8988T (cell line): ENCODE data around the gene TMEM165.

ENCODE experiments used
- DNase-seq: peaks from one replicate; pipeline ENCODE4 v3.0.0; 2011

TMEM165 gene

DNA sequence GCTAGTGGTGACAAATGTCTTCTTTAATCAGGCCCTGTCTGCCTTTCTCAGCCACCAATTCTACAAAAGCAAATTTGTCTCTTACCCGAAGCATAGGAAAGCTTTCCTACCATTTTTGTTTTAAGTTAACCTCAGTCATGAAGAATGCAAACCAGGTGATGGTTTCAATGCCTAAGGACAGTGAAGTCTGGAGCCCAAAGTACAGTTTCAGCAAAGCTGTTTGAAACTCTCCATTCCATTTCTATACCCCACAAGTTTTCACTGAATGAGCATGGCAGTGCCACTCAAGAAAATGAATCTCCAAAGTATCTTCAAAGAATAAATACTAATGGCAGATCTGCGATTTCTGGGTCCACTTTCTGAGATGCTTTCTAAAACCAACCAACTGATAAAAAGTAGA is 25.8 kb upstream of the TMEM165 start:
- DNase-seq = no peak

DNA sequence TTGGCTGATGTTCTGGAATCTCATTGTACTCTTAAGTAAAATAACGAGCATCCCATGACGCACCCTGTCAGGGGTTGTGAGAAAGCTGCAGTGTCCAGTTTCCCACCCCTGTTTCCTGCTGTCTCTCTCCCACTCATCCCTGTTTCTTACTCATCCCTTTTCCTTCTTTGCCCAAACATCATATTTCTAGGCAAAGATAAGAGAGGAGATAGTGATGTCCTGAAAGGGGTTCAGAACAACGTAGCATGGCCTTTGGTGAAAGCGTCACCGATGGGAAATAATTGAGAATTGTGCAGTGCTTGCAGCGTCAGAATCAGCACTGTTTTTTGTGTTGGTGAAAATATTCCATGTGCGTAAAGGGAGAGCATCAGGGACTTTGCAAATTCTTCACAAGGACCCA is 23.5 kb upstream of the TMEM165 start:
- no peak for DNase-seq

DNA sequence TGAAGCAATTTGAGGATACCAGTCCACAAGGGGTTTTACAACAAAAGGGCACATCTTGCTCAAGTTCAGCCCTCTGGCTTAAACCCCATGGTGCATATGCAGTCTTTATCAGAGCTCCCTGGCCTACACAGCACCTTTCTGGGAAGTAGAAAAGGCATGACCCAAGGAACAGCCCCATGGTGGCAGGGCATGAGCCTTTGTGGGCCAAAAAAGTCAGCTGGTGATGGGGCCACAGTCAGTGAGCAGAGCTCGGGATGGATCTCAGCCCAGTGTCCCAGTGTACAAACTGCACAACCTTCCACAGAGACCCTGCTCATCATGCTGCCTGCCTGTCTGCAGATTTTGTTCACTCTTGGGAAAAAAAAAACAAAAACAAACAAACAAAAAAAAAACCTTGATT is 22.3 kb upstream of the TMEM165 start:
- no peak for DNase-seq

DNA sequence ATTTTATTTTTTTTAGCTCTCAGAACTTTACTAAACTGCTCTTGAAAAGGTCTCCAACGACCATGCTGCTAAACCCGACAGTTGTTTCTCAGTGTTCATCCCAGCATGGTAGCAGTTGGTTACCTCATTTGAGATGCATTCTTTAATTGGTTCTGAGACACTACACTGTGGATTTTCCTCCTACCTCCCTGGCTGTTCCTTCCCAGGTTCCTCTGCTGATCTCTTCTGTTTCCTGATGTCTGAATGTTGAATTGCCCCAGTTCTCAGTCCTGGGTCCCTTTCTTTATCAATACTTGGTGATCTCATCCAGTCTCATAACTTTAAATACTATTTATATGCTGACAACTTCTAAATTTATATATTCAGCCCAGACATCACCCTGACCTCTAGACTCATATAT is 19.1 kb upstream of the TMEM165 start:
- DNase-seq = no peak

DNA sequence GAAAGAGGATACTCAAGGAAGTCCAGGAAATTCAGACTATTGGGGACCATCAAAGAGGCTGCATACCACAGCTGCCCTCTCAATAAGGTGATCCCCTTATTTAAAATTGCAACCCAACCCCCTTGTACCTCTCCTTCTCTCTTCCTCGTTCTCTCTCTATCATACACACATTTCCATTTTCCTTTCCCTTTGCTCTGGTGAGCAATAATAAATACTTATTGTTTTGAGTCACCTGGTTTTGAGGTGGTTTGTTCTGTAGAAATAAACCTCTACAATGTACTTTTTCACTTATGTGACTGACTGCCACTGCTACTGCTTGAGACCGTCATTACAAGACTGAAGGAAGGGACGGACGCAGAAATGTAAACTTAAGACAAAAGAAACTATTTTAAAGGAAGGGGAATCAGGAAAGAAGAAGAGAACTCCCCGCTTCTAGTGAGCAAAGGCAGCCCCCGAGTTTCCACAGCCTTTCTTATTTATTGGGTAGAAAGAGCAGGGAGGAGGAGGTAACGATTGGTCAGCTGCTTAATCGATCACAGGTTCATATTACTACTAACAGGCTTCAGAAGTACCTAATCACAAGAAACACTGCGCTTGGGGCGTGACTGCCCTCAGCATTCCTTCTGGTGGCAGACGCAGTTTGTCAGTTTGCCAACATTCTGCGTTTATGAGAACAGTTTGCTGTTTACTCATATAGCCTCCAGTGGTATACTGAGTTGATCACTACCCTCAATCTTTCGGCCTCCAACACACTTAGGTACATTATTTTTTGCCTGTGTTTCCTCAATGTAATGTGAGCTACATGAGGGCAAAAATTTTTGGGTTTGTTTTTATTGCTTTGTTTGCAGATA is 16.9 kb upstream of the TMEM165 start:
- DNase-seq = no peak

DNA sequence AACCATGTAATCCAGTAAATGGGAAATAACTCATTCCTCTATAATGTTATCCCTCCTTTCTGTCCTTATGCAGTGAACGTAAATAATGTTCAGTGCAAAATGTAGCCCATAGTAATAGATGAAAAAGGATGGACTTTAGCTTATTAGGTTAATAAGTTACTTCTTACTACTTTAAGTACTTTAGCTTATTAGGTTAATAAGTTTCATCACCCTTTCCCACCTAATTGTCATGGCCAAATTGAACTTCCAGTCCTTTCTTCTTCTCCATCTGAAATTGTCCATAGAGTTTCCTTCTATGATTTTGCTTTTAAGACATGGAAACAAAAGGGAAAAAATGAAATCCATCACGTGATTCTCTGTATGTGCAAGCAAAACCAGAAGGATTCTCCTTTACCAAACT is 15.2 kb upstream of the TMEM165 start:
- DNase-seq = no peak

DNA sequence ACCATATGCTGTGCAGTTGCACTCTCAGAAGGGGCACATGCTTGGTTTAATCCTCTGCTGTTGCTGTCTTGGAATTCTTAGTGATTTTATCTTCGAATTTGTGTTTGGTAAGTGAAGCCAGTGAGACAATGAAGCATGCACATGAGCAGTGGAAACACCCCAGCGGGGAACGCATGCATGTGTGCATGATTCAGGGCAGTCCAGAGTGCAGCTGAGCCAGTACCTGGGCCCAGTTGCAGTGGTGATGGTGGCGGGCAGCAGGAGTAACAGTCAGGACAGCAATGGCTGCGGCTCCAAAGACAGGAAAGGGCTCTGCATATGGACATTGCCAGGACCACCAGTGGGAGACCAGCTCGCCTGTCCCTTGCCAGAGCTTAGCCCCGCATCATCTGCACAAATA is 14.3 kb upstream of the TMEM165 start:
- no peak for DNase-seq

DNA sequence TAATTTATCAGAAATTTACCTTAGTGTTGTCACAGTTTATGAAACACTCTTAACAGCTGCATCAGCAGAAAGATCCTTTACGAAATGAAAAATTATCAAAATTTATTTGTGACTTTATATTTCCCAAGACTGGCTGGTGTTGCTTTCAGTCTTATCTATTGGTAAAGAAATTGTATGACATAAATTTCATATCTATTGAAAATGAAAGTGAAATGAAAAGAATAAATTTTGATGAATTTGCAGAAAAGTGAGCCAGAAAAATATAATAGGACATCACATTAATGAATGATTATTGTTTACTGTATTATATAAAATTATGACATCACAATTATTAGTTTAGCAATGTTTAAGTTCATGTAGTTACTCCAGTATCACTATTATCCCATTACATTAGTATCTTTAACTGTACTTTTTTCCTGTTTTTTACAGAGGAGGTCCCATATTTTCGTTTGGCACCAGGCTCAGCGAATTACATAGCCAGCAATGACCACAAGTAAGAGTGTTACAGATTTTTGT is 13.2 kb upstream of the TMEM165 start:
- no peak for DNase-seq

DNA sequence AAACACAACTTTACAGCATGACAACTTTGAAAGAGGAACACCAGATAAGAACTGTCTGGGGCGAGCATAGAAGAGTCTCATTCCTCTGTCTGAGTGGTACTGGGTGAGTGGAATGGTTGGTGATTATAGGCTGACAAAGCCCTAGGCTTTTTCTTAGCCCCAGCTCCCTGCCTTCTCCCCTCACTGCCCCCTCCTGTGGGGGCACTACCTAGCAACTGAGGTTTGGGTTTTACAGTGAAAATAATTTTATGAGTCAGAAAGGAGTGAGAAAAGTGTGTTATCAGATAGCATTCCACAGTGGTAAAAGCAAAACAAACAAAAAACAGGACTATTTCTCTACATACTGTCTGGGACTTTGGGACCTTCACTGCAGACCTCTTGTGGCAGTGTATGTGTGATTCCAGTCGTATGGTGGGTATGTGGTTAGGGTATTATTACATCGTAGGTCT is 10.5 kb upstream of the TMEM165 start:
- no peak for DNase-seq

DNA sequence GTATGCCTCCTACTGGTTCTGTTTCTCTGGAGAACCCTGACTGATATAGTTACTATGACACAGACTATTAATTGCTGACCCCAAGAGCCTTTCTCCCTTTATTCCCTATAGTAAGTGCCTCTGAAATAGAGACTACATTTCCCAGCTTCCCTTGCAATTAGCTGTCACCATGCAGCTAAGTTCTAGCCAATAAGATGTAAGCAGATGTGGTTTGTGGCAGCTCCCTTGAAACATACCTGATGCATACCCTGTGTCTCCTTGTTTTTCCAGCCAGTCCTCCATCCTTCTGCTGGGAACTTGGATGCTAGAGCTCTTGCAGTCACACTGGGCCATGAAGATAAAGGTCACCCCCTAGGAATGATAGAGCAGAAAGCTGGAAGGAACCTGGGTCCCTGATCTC is 9.7 kb upstream of the TMEM165 start:
- DNase-seq = no peak

DNA sequence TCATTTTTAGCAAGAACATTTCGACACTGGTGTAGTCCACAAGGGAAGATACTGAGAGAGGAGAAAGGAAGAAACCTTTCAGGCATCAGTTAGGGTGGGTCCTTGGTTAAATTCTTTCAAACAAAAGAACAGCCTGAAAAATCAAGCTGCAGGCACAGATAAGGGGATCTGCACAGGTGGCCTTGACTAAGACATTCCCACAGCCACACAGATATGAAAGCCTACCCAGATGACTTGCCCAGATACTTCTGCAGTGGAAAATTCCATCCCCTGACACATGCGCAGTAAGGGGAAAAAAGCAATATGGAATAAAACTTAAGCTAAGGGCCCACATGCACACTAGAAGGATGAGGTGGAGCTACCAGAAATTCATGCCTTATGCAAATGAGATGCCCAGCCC is 8.9 kb upstream of the TMEM165 start:
- DNase-seq = no peak

DNA sequence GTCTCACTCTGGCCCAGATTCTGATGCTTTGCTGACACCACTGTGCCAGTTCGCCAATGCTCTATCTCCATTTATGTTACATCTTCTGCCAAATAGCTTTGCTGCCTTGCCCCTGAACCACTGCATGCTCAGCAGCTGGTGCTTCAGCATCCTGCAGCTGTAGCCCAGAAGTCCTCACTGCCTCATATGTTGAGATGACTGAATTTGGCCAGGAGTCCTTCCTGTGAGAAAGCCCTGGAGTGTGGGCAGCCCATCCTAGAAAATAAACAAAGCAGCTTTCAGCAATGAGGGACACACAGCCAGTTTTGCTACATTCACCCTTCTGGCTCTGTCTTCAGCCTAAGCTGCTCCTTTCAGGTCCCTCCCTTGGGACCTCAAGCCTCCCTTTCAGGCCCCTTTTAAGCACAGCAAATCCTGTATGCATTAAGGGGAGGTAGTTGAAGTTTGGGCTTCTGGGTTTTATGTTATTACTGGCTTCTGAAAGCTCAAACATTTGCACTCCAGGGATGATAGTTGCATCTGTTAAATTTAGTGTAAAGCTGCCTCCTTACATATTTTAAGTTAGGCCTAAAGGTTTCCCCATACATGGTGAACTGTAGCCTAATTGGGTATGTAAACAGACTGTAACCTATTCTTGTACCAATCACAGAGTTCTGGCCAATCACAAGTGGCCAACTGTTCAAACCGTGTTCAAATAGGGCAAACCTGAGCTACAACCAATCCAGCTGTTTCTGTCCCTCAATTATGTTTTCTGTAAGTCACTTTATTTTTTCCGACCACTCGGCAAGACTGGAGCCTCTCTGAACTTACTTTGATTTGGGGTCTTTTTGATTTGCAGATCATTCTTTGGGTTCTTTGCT is 2.1 kb upstream of the TMEM165 start:
- no peak for DNase-seq

DNA sequence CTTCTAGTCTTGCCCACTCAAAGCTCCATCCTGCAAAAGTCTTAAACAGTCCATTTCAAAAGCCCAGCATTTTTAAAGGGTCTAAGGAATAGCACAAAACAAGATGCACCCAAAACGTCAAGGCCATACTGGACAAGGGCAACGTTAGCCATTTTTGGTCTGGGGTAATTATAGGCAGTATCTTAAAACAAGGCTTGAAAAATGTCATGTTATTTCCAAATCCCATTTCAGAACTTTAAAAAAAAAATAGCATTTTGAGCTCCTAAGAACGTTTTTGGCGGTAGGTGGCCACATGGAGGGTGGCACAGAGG is 584 bp upstream of the TMEM165 start:
- no peak for DNase-seq

DNA sequence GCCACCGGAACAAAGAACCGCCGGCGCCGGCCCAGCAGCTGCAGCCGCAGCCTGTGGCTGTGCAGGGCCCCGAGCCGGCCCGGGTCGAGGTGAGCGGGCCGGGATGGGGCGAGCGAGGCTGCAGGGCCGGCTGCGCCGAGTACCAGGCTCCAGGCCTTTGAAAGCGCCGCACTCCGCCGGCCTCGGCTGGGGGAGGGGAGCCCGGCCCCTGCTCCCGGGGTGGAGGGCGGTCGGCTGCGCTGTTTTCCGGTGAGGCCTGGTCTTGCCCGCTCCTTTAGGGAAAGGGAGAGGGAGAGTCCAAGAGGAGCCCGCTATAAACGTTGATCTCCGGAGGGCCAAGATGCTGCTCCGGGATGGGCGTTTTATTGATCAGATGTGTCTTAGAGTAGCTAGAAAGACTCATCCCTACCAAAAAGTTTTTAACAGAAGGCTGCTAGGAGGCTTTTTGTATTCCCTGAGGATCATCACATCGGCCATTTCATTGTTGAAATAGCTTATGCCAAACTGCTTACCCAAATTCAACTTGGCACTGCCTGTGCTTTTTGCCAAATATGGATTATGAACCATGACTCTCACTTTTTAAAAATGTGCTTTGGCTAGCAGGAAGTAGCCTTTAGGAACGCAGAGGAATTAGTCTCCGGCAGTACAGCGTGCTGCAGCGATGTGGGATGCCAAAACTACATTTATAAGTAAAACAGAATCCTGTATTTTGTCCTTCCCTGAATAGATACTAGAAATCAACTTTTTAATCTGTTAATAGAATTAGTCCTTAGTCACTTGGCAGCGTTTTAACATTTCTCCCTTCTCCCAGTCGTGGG is 760 bp downstream of the TMEM165 start:
- DNase-seq = no peak

DNA sequence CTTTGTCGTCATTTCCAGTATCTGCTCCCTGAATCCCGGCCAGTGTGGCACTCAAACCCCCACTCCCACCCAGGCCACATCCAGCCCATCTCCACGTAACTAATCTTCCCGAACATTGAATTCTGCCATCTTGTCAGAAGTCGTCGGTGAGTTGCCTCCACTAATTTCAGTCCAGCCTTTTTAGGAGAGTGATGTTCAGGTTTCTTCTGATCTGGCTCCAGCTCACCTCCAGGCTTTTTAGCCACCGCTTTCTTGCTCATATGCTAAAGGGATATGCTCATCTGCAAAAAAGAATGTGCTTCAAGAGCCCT is 1.3 kb downstream of the TMEM165 start:
- DNase-seq = no peak

DNA sequence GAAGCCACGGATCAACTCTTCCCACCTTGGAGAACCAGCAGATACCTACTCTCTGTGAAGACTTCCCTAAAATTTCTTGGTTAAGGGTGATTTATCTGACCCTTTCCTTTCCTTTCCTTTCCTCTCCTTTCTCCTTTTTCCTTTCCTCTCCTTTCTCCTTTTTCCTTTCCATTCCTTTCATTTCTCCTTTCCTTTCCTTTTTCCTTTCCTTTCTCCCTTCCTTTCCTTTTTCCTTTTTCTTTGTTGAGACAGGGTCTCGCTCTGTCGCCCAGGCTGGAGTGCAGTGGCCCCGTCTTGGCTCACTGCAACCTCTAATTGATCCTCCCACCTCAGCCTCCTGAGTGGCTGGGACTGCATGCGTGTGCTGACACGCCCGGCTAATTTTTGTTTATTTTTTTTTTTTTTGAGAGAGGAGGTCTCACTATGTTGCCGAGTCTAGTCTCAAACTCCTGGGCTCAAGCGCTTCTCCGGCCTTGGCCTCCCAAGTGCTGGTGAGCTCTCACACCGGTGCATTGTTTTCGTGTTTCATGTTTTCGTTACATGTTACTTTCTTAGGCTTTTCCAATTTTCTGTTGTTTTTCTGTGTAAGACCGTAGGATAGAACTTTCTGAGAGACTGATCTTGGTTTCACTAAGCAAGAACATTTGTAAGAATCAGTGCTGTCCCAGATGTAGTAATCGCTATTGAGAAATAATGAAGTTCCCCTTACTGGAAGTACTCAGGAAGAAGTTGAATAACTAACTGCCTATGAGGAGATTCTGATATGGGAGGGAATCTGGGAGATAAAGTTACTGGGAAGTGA is 2.0 kb downstream of the TMEM165 start:
- DNase-seq = no peak

DNA sequence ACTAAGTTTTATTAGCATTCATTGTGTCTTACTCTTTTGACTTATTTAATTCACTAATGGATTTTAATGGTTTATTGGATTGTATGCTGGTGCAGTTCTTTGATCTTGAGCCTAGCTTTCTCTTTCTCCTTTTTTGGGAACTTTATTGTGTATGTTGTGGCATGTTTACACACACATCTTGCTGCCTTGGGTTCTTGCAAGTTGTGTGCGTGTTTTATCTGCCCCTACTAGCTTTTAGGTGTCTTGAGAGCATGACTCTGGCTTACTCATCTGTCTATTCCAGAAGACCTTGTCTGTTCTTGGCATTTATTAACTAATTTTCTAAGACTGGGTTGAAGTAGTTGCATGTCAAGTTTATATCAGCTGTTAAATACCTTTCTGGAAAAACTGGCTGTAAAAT is 2.7 kb downstream of the TMEM165 start:
- DNase-seq = no peak

DNA sequence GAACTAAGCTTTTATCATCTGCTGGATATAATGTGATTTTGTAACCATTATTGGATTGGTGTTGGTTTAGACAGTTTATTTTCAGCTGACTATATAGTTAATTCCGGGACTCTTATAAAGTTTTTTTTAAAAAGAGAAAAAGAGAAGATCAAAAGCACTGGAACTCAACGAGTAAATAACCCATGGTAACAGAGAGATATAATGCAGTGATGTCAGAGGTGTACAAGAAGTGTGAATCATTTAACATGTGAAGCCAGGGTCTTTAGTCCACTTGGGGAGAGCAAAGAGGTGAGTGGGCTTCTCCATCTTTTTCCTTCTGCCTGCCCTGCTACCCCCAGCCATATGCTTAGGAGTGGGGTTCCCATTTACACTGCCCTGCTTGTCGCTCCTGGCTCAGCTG is 3.2 kb downstream of the TMEM165 start:
- no peak for DNase-seq

DNA sequence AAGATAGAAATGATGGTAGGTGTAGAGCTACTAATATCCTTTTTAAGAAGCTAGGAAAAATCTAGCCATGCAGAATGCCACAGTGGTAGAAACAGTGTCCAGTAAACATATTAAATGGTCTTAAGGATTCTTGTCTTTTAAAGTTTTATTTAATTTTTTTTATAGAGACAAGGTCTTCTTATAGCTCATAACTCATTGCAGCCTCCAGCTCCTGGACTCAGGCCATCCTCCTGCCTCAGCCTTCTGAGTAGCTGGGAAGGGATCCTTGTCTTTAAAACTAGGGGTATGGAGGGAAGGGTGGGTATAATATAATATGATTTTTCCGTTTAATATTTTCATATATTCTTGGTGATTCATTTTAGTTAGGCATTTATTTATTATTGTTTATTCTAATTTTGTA is 3.8 kb downstream of the TMEM165 start:
- DNase-seq = no peak

DNA sequence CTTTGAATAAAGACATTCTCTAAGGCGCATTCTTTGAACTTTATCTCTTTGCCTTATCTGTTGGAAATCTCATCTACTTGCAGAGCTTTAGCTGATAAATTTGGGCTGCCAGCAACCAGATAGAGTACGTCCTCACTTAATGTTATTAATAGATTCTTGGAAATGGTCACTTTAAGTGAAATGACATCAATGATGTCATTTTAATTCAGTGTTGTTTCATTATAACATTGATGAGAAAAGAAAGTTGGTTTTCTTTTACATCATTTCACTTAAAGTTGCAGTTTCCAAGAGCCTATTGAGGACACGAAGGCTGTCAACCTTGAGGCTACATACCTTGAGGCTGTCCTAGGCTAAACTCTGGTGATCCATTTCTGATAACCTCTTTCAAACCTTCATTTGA is 9.3 kb downstream of the TMEM165 start:
- DNase-seq = no peak

DNA sequence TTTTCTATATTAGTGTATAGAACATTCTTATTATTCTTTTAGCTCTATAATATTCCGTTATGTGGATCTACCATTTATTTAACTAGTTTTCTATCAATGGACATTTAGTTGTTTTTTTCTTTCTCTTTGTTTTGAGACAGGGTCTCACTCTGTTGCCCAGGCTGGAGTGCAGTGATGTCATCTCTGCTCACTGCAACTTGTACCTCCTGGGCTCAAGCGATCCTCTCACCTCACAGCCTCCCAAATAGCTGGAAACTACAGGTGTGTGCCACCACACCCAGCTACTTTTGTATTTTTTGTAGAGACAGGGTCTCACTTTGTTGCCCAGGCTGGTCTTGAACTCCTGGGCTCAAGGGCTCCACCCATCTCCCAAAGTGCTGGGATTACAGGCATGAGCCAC is 10.8 kb downstream of the TMEM165 start:
- no peak for DNase-seq

DNA sequence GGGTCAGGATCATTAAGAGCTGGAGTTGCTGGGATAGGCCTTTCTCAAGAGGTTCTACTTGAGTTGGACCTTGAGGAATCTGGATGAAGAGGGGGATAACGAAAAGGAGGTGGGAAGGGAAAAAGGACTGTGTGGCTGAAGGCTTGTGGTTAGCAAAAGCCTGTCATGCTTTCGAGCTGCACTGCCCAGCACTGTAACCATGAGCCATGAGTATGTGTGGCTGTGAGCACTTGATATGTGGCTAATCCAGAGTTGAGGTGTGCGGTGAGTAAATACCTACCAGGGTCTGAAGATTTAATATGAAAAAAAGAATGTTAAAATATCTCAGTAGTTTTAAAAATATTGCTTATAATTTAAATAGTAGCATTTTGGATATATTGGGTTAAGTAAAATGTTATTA is 11.4 kb downstream of the TMEM165 start:
- DNase-seq = no peak

DNA sequence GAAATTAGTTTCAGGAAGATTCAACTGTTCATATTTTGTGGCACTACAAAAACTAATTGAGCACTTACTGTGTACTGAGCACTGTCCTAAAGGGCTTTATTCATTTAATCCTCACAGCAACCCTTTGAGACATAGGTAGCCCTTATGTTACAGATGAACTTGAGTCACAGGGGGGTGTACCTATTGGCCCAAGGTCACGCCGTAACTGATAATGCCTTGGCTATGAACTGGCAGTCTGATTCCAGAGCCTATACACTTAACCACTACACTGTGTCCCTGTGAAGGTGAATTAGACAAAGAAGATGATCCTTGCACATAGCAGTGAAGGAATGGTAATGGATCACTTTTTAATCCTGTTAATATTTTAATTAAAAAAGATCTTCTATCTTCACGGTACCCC is 12.0 kb downstream of the TMEM165 start:
- DNase-seq = no peak
